ENCODE results near the gene AQP1.
A peak's percentile ranks its signal among the peaks of the same experiment; 100 is the strongest.

AQP1 gene

DNA sequence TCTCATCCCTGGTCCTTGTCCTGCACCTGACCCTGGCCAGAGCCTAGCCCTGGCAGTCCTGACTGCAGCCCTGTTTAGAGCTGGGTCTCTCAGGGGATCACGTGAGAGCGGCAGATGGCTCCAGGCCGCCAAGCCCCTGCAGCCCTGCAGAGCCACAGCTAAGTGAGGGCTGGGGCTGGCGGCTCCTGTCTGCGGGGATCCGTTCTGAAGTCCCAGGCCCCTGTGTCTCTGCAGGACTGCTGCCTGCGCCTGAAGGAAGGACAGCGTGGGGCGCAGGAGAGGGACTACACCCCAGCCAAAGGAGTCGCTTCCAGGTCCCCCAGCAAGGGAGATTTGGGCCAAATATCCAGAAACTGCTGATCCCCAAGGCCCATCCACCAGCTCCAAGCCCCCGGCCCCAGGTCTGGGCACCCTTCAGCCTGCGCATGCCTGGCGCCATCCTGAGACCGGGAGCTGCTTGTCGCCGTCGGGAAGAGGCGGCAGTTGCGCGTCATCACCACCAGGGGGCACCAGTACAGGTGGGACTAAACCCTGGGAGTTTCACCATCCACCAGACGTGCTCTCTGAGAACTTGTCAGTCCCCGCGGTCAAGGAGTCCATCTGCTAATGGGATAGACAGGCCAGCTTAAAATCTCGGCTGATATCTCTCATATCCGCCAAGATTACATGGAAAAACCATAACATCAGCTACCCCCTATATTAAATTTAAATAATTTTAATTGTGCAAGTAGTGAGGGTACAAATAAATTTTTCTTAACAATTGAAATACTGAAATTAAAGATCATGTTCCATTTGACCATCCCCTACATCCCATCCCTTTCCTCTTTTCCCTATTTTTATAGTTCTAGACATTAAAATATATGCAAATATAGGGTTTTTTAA lies 27.0 kb downstream of the AQP1 start:
- peak; percentile 20 for DNase-seq

DNA sequence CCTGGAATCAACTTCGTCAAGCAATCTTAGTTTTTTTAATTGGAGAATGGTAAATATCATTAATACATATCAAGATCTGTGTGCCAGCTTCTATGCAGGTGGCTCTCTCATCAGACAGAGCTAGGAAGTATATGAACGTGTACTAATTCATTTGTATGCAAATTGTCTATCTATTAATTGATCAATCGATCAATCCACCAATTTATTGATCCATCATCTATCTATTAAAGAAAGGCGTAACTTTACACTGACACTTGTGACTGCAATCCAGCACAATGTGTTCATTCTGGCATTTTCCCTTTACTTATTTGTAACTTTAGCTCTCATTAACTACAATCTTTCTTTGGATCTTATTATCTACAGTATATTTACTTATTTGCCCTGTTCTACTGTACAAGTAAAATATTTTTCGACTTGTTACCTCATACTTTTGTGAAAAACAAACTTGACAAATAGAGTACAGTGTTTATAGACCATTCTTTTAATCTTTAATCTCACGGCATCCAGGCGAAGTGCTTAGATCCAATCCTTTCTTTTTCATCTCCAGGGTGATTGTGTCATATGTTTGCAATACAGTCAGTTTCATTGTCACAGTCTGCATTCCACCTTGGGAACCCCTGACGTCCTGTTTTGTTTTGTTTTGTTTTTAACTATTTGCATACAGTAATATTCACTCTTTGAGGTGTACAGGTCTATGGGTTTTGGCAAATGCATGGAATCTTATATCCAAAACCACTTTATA lies 30.1 kb downstream of the AQP1 start:
- DNase-seq, result no peak

DNA sequence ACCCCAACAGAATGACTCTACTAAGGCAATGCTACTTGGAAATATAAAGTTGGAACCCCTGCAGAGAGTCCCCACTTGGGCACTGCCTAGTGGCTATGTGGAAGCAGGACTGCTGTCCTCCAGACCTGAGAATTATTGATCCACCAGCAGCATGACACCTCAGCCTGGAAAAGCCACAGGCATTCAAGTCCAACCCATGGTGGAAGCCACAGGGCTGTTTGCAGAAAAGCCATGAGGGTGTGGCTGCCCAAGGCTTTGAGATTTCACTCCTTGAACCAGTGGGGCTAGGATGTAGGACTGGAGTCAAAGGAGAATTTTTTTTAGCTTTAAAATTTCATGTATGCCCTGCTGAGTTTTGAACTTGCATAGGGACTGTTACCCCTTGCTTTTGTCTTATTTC lies 38.5 kb downstream of the AQP1 start:
- no peak for DNase-seq

DNA sequence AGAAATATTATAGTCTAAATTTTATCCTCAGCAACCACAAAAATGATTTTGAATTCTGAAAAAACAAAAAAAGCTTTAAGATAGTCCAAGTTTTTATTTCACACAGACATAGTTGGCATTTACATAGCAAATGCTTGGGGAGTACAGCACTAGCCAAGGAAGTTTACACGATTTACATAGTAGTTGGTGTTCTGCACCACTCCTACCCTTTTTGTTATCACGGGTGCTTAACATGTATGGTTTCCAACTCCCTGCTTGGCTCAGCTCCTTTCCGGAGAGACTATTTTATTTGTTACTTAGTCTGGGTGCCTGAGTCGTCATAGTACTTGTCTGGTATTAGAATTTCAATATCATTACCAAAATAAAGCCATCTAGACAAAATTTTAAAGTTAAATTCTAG lies 43.3 kb downstream of the AQP1 start:
- no peak for DNase-seq

DNA sequence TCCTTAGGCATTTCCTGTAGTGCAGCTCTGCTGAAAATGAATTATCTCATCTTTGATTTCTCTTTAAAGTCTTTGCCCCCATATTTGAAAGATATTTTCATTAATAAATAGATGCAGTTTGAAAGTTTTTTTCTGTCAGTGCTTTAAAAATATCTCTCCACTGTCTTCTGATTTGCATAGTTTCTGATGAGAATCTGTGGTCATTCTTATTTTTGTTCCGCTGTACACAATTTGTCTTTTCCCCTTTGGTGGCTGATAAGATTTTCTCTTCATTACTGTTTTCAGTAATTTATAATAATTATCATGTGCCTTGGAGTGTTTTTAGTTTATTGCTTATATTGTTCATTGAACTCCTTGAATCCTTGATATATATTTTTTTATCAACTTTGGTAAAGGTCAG lies 45.1 kb downstream of the AQP1 start:
- DNase-seq, result no peak

DNA sequence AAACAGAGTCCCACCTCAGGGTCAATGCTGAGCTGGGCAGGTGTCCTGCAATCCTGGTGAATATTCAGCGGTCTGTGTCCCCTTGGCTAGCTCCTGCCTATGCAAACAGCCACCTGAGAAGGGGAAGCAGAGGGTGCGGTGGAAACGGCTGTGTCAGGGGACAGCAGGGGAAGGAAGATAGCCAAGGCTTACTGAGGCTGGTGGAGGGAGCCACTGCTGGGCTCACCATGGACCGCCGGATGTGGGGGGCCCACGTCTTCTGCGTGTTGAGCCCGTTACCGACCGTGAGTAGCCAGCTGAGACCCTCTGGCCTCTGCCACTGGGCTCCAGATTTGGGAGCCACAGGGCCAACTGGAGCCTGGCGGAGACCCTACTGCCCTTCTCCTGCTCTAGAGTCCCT lies 52.2 kb downstream of the AQP1 start, which contains the start of gene GHRHR:
TSS of gene GHRHR (plus strand) at position 112 of the 400 bp plus-strand sequence. CDS start at position 228, 116 bp downstream.
- no peak for DNase-seq

DNA sequence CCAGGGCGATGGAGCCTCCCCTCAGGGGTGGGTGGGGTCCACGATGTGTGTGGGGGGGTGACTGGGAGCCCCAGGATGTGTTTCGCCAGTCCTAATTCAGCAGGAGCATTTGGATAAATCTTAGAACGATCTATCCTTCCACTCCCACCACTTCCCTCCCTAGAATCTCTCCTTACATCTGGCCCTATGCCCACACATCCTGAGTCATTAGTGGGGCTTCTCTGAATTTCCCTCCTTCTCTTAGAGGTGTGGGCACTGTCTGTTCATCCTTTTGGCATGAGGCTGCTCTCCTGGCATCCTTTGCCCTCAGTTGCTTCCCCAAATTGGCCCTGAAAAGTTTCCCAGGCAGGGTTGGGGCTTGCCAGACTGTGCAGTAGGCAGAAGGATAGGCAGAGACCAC lies 53.7 kb downstream of the AQP1 start:
- DNase-seq, result no peak

DNA sequence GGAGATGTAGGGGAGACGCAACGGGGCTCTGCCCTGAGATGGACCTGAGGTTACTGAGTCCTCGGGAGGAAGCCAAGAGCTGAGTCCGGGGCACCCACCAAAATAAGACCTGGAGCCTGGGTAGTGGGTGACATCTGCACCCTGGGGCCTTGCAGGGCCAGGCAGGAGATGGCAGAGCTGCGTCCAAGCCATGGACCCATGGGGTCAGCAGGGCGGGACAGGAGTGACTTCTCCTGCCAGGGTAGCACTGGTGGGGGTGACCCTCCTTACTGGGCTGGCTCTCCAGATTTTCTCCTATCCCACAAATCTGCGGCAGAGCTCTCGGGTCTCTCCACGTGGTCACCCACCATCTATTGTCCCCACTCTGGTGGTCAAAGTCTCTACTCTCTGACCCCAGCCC lies 54.2 kb downstream of the AQP1 start:
- no peak for DNase-seq

DNA sequence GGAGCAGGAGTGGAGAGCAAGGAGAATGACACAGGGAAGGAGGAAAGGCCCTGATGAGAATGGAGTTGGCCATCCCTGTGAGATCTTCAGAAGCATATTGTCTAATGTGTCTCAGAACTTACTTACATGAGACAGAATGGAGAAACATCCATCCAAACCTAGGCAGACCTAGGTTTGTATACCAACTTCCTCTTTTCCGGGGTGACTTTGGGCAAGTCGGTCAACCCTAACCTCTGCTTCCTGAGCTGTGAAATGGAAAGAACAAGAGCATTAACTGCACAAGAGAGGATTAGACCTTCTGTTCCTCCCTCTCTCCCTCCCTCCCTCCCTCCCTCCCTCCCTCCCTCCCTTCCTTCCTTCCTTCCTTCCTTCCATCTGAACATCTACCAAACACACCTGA lies 56.6 kb downstream of the AQP1 start:
- DNase-seq, result no peak

DNA sequence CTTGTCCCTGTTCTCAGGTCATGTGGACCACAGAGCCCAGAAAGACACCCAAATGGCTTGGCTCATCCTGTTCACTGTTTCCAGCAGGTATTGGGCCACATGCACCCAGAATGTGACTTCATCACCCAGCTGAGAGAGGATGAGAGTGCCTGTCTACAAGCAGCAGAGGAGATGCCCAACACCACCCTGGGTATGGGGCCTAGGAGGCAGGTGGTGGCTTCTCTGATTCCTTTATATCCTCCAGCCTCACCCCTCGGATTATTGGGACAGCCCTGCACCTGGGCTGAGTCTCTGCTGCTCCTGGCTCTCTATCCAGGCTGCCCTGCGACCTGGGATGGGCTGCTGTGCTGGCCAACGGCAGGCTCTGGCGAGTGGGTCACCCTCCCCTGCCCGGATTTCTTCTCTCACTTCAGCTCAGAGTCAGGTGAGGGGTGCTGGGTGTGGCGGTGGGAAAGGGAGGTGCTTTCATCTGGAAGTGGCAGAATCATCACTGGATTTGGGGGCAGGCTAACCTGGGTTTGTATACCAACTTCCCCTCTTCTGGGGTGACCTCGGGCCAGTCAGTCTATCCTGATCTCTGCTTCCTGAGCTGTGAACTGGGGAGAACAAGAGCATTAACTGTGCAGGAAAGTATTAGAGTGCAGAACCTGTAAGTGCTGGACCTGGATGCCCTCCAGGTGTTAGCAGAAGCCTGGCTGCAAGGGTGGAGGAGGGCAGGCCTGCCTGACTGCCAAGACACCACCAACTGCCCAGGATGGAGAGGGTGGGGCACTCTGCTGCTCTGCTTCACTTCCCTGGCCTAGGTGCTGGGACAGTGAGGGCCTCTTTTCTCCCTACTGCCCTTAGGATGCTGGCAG lies 57.3 kb downstream of the AQP1 start:
- DNase-seq, result no peak

DNA sequence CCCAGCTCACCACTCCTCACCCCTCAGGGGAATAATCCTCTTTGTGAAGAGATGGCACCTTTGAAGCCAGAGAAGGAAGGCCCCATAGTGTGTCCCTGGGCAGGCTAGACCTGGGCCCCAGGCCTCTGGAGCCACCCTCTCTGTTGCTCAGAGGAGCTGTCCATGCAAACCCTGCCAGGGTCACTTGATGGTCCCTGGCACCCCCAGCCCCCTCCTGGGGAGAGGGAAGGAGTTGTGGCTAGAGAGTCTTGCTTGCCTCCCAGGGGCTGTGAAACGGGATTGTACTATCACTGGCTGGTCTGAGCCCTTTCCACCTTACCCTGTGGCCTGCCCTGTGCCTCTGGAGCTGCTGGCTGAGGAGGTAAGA lies 57.9 kb downstream of the AQP1 start:
- DNase-seq, result no peak

DNA sequence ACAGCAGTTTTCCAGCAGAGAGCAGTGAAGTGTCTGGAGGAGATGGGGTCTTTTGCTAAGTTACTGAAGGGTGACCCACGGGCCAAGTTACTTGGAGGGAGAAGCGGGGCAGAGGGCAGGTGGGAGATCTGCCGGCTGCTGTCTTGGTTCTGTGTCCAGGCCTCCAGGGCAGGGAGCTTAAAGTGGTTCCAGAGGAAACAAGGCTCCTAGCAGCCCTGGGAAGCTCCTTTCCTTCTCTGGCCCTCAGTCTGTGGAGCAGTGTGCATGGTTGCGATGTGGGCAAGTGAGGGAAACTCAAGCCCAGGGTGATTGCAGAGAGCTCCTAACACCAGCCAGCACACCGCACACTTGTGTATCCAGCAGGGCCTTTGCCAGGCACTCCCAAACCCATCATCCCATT lies 58.4 kb downstream of the AQP1 start:
- DNase-seq, result no peak

DNA sequence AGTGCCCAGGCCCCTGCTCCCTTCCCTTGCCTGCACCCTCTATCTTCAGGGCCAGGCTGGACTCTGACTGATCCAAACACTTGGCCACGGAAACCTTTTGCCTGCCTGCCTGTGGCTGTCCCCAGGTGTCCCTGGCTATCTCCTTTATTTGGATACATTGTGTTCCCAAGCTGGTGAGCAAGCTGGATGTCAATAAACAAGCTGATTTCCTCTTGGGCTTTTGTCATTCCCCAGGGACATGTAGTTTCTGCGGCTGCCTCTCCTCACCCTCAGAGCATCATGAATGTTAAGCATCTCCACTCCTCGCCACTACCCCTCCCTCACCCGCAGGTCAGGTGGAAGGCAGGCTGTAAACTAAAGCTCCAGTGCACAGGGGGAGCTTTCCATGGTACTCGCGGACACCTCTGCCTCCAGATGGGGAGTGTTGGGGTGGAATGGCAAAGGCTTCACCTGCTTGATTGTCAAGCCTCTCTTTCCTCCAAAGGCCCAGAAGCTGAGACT lies 59.0 kb downstream of the AQP1 start:
- no peak for DNase-seq

DNA sequence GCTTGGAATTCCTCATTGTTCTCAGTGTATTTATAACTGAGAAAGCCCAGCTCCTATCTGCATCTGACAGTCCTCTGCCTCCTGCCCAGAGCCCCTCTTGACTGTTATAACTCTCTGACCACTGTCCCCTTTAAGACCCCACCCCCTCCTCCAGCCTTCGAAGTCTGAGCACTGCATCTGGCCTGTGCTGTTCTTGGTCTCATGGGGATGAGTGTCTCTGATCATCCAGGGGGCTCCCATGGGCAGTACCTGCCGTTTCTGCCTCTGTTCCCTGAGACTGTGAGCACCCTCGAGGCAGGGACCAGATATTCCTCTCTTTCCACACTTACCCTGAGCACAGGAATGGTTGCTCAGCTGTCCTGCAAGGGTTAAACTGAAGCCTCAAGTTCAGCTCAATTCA lies 59.8 kb downstream of the AQP1 start:
- no peak for DNase-seq

DNA sequence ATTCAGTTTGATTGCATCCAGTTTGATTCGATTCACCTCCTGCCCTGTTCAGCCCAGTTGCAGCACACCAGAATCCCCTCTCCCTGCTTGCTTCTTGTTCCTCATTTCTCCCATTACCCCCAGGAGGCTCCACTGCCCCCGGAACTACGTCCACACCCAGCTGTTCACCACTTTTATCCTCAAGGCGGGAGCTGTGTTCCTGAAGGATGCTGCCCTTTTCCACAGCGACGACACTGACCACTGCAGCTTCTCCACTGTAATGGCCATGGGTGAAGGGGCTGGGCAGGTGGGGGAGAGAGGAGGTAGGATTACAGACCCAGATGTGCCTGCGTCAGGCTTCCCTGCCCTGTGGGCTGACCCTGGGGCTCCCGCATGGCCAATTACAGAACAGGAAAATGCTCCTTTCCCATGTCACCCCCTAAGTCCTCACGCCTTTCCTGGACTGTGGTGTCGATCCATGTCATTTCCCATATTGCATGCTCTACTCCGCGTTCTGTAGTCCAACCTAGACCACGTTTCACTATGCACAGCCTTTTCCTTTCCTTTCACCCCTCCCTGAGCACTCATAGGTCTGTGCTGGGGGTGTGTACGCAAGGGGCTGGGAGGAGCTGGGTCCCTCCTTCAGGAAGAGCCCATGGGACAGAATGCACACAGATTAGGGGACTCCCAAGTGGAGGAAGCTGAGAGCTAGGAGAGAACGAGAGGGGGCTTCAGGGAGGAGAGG lies 60.3 kb downstream of the AQP1 start:
- DNase-seq, result no peak

DNA sequence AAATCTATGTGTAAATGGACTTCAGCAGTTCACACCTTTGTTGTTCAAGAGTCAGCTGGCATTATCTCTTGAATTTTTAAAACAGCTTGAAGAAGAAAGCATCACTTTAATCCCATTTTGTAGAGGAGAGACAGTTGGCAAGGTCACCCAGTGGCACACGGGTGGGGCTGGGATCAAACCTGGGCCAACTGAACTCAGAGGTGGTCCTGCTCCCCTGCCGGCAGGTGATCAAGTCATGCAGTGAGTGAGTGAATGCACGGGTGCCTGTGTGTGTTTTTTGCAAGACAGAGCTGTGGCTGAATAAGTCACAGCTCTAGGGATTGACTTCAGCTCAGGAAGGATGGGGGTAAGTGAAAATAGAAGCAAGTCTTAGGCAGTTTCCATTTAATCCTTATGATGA lies 61.6 kb downstream of the AQP1 start:
- DNase-seq, result no peak

DNA sequence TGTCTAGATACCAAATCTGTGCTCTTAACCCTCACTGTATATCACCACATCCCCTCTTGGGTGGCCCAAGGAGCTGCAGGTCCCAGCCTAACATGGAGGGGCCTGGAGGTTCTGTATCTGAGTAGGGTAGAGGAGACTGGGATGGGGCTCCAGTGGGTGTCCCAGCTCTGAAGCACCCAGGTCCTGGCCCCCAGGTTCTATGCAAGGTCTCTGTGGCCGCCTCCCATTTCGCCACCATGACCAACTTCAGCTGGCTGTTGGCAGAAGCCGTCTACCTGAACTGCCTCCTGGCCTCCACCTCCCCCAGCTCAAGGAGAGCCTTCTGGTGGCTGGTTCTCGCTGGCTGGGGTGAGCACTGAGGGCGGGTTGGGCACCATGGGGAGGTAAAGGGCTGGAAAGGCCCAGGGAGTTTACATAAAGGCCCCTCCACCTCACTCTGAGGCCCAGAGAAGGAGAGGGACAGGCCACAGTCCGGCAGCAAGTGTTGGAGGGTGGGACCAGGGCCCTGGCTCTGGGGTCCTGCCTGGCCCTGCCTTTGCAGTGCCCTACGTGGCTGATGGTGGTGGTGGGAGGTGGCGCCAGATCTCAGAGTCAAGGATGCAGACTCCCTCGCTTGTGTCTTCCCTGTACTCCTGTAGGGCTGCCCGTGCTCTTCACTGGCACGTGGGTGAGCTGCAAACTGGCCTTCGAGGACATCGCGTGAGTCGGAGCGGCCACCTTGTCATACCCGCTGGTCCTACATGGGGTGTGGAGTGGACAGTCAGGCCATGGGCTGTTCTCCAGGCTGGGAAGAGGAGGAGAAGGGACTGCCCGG lies 62.3 kb downstream of the AQP1 start:
- DNase-seq, result no peak

DNA sequence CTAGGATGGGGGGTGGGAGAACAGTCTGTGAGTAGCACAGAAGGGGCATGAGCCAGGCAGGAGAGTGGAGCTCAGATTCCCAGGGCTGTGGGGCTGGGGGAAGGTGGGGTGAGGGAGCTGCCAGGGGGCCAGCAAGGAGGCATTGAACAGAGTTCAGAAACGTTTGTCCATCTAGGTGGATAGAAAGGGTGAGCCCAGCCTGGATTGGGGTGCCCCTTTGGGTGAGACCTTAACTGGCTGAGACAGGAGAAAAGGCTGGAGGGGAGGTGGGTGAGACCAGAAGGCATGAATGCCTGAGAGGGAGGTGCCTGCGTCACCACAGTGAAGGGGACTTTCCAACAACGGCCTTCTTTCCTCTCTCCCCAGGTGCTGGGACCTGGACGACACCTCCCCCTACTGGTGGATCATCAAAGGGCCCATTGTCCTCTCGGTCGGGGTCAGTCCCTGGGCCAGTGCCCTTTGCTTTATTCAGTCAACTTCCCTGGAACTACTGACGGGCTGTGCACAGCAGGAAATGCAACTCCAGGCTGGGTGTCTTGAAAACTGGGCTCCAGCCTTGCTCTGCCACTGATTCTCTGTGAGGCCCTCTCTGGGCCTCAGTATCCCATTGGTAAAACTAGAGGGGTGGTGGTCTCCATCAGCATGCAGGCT lies 63.1 kb downstream of the AQP1 start:
- DNase-seq, result no peak
